ENCODE data around the gene JADE1. TPM values are rescaled to one million over a fixed set of nuclear protein-coding genes. Genes with fewer than 3 reads are reported as not detected.
A peak's percentile ranks its signal among the peaks of the same experiment; 100 is the strongest.

The JADE1 gene
- total RNA-seq, 1 experiment from 2014 or later, result 192 TPM

DNA sequence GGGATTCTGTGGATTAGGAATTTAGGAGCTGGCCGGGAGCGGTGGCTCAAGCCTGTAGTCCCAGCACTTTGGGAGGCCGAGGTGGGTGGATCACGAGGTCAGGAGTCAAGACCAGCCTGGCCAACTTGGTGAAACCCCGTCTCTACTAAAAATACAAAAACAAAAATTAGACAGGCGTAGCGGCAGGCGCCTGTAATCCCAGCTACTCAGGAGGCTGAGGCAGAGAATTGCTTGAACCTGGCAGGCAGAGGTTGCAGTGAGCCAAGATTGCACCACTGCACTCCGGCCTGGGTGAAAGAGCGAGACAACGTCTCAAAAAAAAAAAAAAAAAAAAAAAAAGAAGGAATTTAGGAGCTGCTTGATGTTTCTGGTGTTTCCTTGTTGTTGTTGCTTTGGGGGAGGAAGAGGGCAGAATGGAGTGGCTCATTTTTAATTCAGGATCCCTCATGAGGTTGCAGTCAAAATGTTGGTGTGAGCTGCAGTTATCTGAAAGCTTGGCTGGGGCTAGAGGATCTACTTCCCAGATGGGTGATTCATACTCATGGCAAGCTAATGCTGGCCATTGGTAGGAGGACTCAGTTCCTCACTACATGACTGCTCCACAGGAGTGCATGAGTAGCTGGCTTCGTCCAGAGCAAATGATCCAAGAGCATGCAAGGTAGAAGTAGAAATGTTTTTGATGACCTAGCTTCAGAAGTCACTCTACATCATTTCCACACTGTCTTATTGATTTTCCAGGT, 26.5 kb upstream of the JADE1 start:
- Mint-ChIP-seq H3K4me1 (peaks cover 13 to 24% of the 10 kb centered on the region in 2 experiments), H3K9me3 (peaks cover 0 to 2% of the 10 kb centered on the region in 2 experiments; a peak in 2 of 5 replicates), H3K27me3 (ENCODE audit: low read depth) (no peaks in the 10 kb centered on the region), H3K27ac (peak overlapping the region in 2 of 3 experiments; percentile 61 to 90; a peak in 4 of 7 replicates), H3K4me3 (no peak overlapping the region), H3K36me3 (ENCODE audit: insufficient read depth in 1 of 3, low read depth in 3 of 3) (no peaks in the 10 kb centered on the region)
- no peak overlapping the region for H3K9ac ChIP-seq (ENCODE audit: extremely low read depth, insufficient read length, low read length)
- no peak overlapping the region for H3K4ac ChIP-seq (ENCODE audit: low read depth, low read length)
- H3K18ac ChIP-seq (ENCODE audit: insufficient read length, low read depth, low read length), result no peak overlapping the region
- no peaks in the 10 kb centered on the region for H3K23me2 ChIP-seq (ENCODE audit: insufficient read length, low read depth, low read length, poor library complexity, severe bottlenecking)
- H3K27me3 ChIP-seq (ENCODE audit: insufficient read depth, low read length), result no peaks in the 10 kb centered on the region
- H2BK20ac ChIP-seq (ENCODE audit: low read depth, low read length, poor library complexity, severe bottlenecking), result no peak overlapping the region
- no peak overlapping the region for H4K5ac ChIP-seq (ENCODE audit: insufficient read length, low read depth, low read length)
- H2BK5ac ChIP-seq (ENCODE audit: insufficient read length, low read length), result no peak overlapping the region
- no peak overlapping the region for H4K8ac ChIP-seq (replicated peaks; ENCODE audit: insufficient read length, low read depth, low read length)
- no peak for TF ChIP-seq CTCF (conservative IDR thresholded peaks at IDR 0.05)
- no peak overlapping the region for H3K4me2 ChIP-seq (ENCODE audit: insufficient read depth, insufficient read length, low read length)
- H3K4me1 ChIP-seq (ENCODE audit: insufficient read depth, low read length), result peaks cover 3% of the 10 kb centered on the region; the same call in 1 of the 2 replicates
- no peak overlapping the region for H3K14ac ChIP-seq (ENCODE audit: insufficient read depth, low read length)
- H3K9me3 ChIP-seq (ENCODE audit: control insufficient read depth, low read depth, low read length), result no peaks in the 10 kb centered on the region
- H3K27ac ChIP-seq (ENCODE audit: insufficient read length, low read depth, low read length), result no peak overlapping the region
- no CpG with 5 or more reads among the region's 12 CpGs for WGBS (ENCODE audit: extremely low coverage, insufficient read length, low lambda C conversion rate)
- H4K20me1 ChIP-seq (ENCODE audit: control insufficient read depth, insufficient read depth, insufficient read length), result no peaks in the 10 kb centered on the region
- no peak for DNase-seq
- no peak overlapping the region for H2BK12ac ChIP-seq (ENCODE audit: insufficient read length, low read depth, low read length)
- no peak overlapping the region for H3K56ac ChIP-seq (ENCODE audit: insufficient read length, low read depth, low read length)
- H3T11ph ChIP-seq (ENCODE audit: low read length), result no peak overlapping the region
- H2BK120ac ChIP-seq (ENCODE audit: low read depth, low read length, poor library complexity, severe bottlenecking), result no peak overlapping the region
- H3K23ac ChIP-seq (ENCODE audit: insufficient read length, low read depth, low read length), result no peak overlapping the region
- no peak overlapping the region for H2AK5ac ChIP-seq (ENCODE audit: insufficient read length, low read length)
- H3K79me2 ChIP-seq (ENCODE audit: insufficient read depth, low read length), result no peaks in the 10 kb centered on the region
- no peaks in the 10 kb centered on the region for H3K79me1 ChIP-seq (ENCODE audit: insufficient read depth, low read depth, low read length, poor library complexity, severe bottlenecking)
- H2BK15ac ChIP-seq (ENCODE audit: low read depth, low read length), result no peak overlapping the region
- H4K91ac ChIP-seq (ENCODE audit: insufficient read length, low read depth, low read length), result no peak overlapping the region
- H2AFZ ChIP-seq (ENCODE audit: low read length), result no peak overlapping the region

Data from H9 (cell line).